ENCODE results near the gene COL27A1. TPM values are rescaled to one million over a fixed set of nuclear protein-coding genes. Genes with fewer than 3 reads are reported as not detected.

Gene COL27A1
- total RNA-seq, 2 experiments from 2014 or later = 7.0 to 10.6 TPM

DNA sequence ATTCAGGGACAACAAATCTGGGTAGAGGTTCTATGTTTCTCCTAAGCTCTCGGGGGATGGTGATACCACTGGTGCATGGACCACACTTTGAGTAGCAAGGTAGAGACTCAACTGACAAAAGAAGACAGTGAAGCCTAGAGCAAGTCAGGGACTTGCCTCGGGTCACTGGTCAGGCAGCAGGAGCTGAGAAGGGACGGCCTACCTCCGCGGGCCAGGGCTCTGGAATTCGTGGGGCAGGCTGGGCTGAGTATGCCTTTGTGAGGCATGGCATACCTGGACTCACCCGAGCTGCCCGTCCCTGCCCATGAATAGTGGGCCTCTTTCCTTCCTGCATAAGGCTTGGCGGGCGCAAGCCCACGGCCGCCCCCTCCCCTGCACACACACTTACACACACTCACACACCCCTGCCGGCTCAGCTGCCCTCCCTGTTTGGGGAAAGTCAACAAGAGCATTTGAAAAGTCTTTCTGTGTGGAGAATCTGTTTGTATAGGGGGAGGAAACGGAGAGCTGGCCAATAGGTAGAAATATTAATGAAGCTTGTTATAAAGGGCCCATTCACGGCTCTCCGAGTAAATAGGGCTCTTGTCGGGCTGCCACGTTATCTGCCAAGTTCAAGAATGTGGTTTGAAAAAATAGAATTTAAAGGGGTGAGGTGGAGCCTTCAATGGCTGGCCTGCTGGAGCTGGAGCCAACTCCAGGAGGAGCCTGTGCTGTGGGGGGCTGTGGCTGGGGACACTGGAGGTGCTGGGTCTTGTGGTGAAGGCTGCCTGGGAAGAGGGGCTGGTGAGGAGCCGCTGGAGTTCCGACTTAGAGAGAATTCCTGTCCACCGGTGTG, 37.1 kb upstream of the COL27A1 start:
- Mint-ChIP-seq H3K4me3 (no peak overlapping the region), H3K36me3 (ENCODE audit: low read depth) (no peaks in the 10 kb centered on the region), H3K27ac (no peak overlapping the region), H3K9me3 (no peaks in the 10 kb centered on the region), H3K27me3 (ENCODE audit: low read depth) (peaks cover 11% of the 10 kb centered on the region), H3K4me1 (ENCODE audit: low read depth) (no peaks in the 10 kb centered on the region)
- intact Hi-C loops (cut with micrococcal nuclease) = no loop called here
- CTCF ChIA-PET = interaction anchor here (1.4 to 1.6 kb wide), 2 partner anchors 11 to 173 kb away, joined by 4 to 6 read pairs; no protein-coding TSS in a partner anchor
- DNase-seq = no peak

DNA sequence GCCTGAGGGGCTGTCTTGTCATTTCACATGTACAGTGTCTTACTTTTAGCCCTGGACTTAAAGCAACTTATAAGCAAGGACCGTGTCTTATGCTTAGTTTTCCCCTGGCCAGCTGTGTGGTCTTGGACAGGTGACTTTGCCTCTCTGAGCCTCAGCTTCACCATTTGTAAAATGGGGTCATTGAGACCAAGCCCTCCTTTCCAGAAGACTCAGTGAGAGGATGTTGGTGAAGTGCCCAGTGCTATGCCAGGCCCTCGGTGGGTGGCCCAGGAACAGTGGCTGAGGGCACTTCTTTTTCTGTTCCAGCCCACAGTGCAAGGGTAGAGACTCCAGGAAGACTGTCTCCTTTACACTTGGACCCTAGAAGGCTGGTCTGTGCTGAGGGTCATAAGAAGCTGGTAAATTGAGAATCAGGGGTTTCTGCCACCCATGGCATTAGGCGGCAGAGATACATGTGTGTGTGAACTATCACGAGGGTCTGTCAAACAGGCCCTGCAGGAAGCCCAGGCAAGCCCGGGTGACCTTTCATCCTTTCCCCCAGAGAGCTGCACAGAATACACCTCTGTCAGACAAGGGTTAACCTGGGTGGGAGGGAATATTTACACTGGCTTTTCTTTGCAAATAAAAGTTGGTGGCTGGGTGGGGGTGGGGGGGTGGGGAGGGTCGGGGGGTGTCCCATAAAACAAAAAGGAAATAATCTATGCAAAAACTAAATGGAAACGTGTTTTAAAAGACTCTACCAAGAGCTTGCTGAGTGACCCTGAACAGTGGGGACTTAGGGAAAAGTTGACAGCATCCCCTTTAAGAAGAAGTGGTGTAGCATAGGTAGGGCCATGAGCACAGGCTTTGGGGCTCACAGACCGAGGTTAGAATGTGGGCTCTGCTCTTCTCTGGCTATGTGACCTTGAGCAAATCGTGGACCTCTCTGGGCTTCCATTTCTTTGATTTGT, 35.8 kb upstream of the COL27A1 start:
- CTCF ChIA-PET = interaction anchor here (1.4 to 1.6 kb wide), 2 partner anchors 12 to 171 kb away, joined by 4 to 6 read pairs; no protein-coding TSS in a partner anchor
- Mint-ChIP-seq H3K27me3 (ENCODE audit: low read depth) (peaks cover 7% of the 10 kb centered on the region), H3K9me3 (no peaks in the 10 kb centered on the region), H3K4me3 (no peak overlapping the region), H3K36me3 (ENCODE audit: low read depth) (no peaks in the 10 kb centered on the region), H3K27ac (no peak overlapping the region), H3K4me1 (ENCODE audit: low read depth) (no peaks in the 10 kb centered on the region)
- intact Hi-C loops (cut with micrococcal nuclease) = no loop called here
- DNase-seq = no peak

DNA sequence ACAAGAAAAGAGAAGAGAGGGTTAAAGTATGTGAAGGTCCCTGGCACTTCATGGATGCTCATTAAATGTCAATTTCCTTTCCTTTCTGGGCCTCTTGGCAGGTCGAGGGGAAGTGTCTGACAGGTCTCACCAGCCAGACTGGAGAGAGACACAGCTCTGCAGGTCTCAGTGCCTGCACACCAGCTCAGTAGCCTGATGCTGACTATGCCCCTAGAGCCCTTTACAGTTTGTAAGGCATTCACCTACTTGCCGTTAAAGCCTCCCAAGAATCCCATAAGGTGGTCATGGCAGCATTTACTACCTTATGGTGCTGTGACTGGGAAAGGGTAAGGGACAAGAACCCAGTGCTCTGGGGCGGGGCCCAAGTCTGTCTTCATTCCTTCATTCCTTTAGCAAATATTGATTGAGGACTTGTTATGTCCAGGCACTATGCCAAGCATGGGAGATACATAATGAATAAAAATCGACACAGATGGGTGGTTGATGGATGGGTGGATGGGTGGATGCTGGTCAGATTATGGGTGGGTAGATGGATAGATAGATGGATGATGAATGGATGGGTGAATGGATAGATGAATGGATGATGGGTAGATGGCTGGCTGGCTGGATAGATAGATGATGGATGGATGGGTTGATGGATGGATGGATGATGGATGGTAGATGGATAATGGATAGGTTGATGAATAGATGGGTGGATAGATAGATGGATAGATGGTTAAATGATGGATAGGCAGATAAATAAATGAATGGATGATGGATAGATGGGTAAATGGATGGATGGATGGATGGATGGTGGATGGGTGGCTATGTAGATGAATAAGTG, 34.9 kb upstream of the COL27A1 start:
- DNase-seq = no peak
- Mint-ChIP-seq H3K4me1 (ENCODE audit: low read depth) (no peaks in the 10 kb centered on the region), H3K36me3 (ENCODE audit: low read depth) (no peaks in the 10 kb centered on the region), H3K27ac (no peak overlapping the region), H3K4me3 (no peak overlapping the region), H3K27me3 (ENCODE audit: low read depth) (peaks cover 7% of the 10 kb centered on the region), H3K9me3 (no peaks in the 10 kb centered on the region)
- CTCF ChIA-PET = no interaction called here
- intact Hi-C loops (cut with micrococcal nuclease) = no loop called here

- Mint-ChIP-seq H3K36me3 (ENCODE audit: low read depth) (no peaks in the 10 kb centered on the region), H3K27me3 (ENCODE audit: low read depth) (peaks cover 6% of the 10 kb centered on the region), H3K27ac (no peak overlapping the region), H3K4me3 (no peak overlapping the region), H3K9me3 (no peaks in the 10 kb centered on the region), H3K4me1 (ENCODE audit: low read depth) (no peaks in the 10 kb centered on the region)
- CTCF ChIA-PET = interaction anchor here (0.6 kb wide), 1 partner anchor 165 kb away, joined by 3 read pairs; no protein-coding TSS in a partner anchor
- intact Hi-C loops (cut with micrococcal nuclease) = no loop called here
- DNase-seq = no peak
These were observed 33.9 kb upstream of the COL27A1 start for GRCh38 chr9:114121227-114122135.

DNA sequence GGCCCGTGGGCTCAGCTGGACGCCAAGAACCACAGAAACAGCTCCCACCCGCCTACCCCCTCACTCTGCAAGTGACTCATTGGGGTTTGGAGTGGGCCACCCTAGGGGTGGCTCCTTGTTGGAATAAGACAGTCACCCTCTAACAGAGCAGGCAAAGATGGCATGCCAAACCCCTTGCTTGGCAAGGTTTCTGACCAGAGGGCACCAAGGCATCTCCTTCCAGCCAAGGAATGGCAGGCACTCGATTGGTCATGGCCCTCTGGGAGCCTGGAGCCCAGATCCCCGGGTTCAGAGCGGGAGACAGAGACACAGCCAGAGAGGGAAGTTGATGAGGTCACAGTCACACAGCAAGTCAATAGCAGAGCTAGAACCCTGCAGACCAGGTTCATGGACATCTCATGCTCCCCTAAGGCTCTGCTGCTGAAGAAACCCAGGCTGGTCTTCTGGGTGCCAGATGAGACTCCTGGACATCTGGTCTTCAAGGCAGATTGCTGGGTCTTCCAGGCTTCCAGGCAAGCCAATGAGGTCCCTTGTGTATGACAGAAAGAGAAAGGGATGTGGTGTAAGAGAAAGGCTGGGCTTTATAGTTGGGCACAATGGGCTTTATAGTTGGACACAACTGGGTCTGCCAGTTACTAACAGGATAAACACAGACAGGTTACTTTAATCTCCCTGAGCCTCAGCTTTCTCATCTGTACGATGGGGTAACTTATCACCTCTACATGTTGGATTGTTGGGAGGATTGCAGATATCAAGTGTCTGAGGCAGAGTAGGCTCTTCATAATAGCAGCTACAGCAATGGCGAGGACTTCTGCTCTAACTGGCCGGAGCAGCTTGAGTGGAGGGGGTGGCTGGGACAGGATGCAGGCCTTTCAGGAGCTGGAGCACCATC, 33.0 kb upstream of the COL27A1 start:
- peaks cover 2% of the 10 kb centered on the region for H3K27me3 Mint-ChIP-seq (ENCODE audit: low read depth)
- no peaks in the 10 kb centered on the region for H3K36me3 Mint-ChIP-seq (ENCODE audit: low read depth)
- no peaks in the 10 kb centered on the region for H3K4me1 Mint-ChIP-seq (ENCODE audit: low read depth)
- H3K4me3 Mint-ChIP-seq = no peak overlapping the region
- H3K27ac Mint-ChIP-seq = no peak overlapping the region
- peaks cover 3% of the 10 kb centered on the region for H3K9me3 Mint-ChIP-seq
- DNase-seq = no peak
- intact Hi-C loops (cut with micrococcal nuclease) = no loop called here
- CTCF ChIA-PET = interaction anchor here (0.6 kb wide), 1 partner anchor 983 kb away, joined by 3 read pairs; no protein-coding TSS in a partner anchor

DNA sequence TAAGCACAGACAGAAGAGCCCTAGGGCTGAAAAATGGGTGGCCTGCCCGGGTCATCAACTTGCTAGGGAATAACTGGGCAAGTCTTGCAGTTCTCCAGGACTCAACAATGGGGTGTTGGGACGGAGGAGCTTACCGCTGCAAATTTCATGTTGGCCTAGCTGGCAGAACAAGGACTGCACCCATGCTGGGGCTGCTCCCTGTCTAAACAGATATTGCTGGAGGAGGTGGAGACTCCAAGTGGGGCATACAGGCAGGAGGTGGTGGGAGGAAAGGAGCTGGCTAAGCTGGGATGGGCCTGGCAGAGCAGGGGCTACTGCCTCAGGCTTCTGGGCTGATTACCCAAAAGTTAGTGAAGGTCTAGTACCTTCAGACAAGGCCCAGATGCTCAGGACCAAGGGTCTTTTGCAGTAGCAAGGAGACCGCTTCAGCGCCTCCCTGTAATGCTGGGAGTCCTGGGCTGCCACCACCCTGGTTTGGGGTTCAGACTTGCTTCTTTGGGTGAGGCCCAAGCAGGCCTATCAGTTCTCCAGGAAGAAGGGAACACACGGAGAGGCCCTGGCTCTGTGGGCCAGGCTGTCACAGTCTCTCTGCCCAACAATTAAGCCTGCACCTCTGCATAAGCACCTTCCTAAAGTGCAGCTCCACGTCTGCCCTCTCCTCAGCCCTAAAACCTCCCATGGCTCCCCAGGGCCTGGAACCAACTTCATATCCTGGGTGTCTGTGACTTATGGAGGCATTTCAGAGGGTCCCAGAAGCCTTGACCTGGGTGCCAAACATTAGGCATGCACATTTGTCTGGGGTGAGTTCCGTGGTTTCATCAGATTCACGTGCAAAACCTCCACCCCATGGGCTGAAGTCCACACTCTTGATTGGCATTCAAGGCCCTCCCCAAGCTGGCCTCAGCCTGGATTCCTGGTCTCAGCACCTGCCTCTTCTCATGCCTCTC, 32.0 kb upstream of the COL27A1 start:
- Mint-ChIP-seq H3K4me3 (no peak overlapping the region), H3K36me3 (ENCODE audit: low read depth) (no peaks in the 10 kb centered on the region), H3K4me1 (ENCODE audit: low read depth) (no peaks in the 10 kb centered on the region), H3K27me3 (ENCODE audit: low read depth) (peaks cover 2% of the 10 kb centered on the region), H3K27ac (no peak overlapping the region), H3K9me3 (peaks cover 9% of the 10 kb centered on the region)
- intact Hi-C loops (cut with micrococcal nuclease) = no loop called here
- CTCF ChIA-PET = interaction anchor here (0.6 kb wide), 1 partner anchor 984 kb away, joined by 3 read pairs; no protein-coding TSS in a partner anchor
- no peak for DNase-seq

DNA sequence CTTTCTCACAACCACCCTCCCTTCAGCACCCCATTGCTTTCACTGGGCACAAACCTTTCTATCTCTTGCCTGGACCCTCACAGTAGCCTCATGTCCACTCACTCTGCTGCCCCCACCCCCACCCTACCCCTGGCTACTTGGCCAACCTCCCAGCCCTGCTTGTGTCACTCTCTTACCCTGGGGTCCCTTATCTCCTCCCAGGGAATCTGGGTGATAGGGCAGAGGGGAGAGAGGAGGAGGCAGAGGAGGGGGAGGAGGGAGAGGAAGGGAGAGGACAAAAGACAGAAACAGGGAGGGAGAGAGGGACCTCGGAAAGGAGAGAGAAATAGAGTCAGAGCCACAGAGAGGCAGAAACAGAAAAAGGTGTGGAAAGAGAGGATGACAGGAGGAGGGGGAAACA, 31.2 kb upstream of the COL27A1 start:
- Mint-ChIP-seq H3K27me3 (ENCODE audit: low read depth) (peaks cover 2% of the 10 kb centered on the region), H3K36me3 (ENCODE audit: low read depth) (no peaks in the 10 kb centered on the region), H3K9me3 (peaks cover 9% of the 10 kb centered on the region), H3K27ac (no peak overlapping the region), H3K4me3 (no peak overlapping the region), H3K4me1 (ENCODE audit: low read depth) (no peaks in the 10 kb centered on the region)
- intact Hi-C loops (cut with micrococcal nuclease) = no loop called here
- CTCF ChIA-PET = no interaction called here
- no peak for DNase-seq

- DNase-seq = no peak
- Mint-ChIP-seq H3K4me1 (ENCODE audit: low read depth) (no peaks in the 10 kb centered on the region), H3K27me3 (ENCODE audit: low read depth) (peaks cover 2% of the 10 kb centered on the region), H3K9me3 (peaks cover 9% of the 10 kb centered on the region), H3K27ac (no peak overlapping the region), H3K36me3 (ENCODE audit: low read depth) (no peaks in the 10 kb centered on the region), H3K4me3 (no peak overlapping the region)
- intact Hi-C loops (cut with micrococcal nuclease) = no loop called here
- CTCF ChIA-PET = no interaction called here
These were observed 30.5 kb upstream of the COL27A1 start for GRCh38 chr9:114124666-114125475.

- intact Hi-C loops (cut with micrococcal nuclease) = no loop called here
- Mint-ChIP-seq H3K9me3 (peaks cover 9% of the 10 kb centered on the region), H3K4me1 (ENCODE audit: low read depth) (no peaks in the 10 kb centered on the region), H3K36me3 (ENCODE audit: low read depth) (no peaks in the 10 kb centered on the region), H3K27ac (no peak overlapping the region), H3K4me3 (no peak overlapping the region), H3K27me3 (ENCODE audit: low read depth) (peaks cover 2% of the 10 kb centered on the region)
- no peak for DNase-seq
- CTCF ChIA-PET = no interaction called here
These were observed 29.8 kb upstream of the COL27A1 start for GRCh38 chr9:114125476-114126013.

Measured in activated naive CD4-positive, alpha-beta T cell treated with anti-CD3 and anti-CD28 coated beads for 36 hours (primary cell).